ENCODE data around the gene RBM19.

Gene RBM19

DNA sequence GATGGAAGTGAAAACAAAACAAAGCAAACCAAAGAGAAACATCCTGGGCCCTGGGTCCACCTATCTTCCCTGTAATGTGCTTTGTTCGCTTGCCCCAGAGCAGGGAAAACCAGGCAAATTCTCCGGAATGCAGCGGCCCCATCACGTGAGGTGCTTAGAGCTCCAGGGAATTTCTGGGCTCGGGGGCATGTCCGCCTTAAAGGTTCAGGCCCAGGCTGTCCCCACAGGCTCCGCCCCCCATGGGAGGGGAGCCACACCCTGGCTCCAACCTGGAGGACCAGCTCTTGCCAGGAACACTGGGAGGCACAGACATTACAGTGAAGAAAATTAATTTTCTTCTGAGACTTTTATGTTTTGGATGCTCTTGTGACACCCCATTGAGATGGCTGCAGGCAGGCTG, 69.9 kb downstream of the RBM19 start:
- Mint-ChIP-seq H3K27ac (no peak overlapping the region), H3K36me3 (peaks cover 54% of the 10 kb centered on the region), H3K9me3 (no peaks in the 10 kb centered on the region), H3K4me3 (no peak overlapping the region), H3K27me3 (no peaks in the 10 kb centered on the region), H3K4me1 (no peaks in the 10 kb centered on the region)
- ATAC-seq = no peak

- ATAC-seq = no peak
- no peak overlapping the region for H3K27ac Mint-ChIP-seq
- H3K36me3 Mint-ChIP-seq = peaks cover 59% of the 10 kb centered on the region
- H3K4me3 Mint-ChIP-seq = no peak overlapping the region
- no peaks in the 10 kb centered on the region for H3K9me3 Mint-ChIP-seq
- no peaks in the 10 kb centered on the region for H3K27me3 Mint-ChIP-seq
- no peaks in the 10 kb centered on the region for H3K4me1 Mint-ChIP-seq
Observed at GRCh38 chr12:113895176-113895575, 70.9 kb downstream of the RBM19 start.

DNA sequence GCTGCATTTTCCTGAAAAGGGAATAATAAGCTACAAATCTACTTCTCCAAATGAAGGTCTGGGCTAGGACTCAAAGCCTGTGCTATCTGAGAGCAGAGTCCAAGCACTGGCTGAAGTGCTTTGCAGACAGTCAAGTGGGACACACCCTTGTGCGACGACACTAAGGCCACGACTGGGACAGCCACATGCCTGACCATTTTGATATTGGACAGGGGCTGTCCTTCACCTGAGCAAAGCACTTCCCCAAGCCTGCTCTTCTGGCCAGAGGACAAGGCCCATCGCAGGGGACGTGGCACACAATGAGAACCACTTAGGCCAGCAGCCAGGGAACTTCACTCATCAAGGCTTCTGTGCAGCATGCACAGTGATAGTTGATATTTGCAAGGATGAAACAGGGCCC, 71.4 kb downstream of the RBM19 start:
- Mint-ChIP-seq H3K27me3 (no peaks in the 10 kb centered on the region), H3K9me3 (no peaks in the 10 kb centered on the region), H3K4me3 (no peak overlapping the region), H3K36me3 (peaks cover 60% of the 10 kb centered on the region), H3K27ac (no peak overlapping the region), H3K4me1 (no peaks in the 10 kb centered on the region)
- ATAC-seq = no peak

DNA sequence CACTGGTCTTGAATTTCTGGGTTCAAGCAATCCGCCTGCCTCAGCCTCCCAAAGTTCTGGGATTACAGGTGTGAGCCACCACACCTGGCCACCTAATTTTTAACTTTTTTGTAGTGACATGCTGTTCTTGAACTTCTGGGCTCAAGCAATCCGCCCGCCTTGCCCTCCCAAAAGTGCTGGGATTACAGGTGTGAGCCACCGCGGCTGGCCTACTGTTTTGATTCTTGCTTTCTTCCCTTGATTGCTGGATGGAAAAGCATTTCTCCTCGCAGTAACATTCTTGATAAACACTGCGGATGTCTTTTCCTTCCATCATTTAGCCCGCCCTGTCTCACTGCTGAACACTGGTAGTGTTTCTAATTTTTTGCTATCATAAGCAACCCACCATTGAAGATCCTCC, 72.9 kb downstream of the RBM19 start:
- Mint-ChIP-seq H3K27me3 (no peaks in the 10 kb centered on the region), H3K36me3 (peaks cover 66% of the 10 kb centered on the region), H3K4me3 (no peak overlapping the region), H3K4me1 (no peaks in the 10 kb centered on the region), H3K9me3 (no peaks in the 10 kb centered on the region), H3K27ac (no peak overlapping the region)
- ATAC-seq = no peak

GRCh38 chr12:113892556-113892955, 73.6 kb downstream of the RBM19 start:
- H3K27me3 Mint-ChIP-seq = no peaks in the 10 kb centered on the region
- no peak overlapping the region for H3K4me3 Mint-ChIP-seq

GRCh38 chr12:113891739-113892520, 74.2 kb downstream of the RBM19 start:
- peaks cover 75% of the 10 kb centered on the region for H3K36me3 Mint-ChIP-seq
- no peak overlapping the region for H3K27ac Mint-ChIP-seq
- no peaks in the 10 kb centered on the region for H3K27me3 Mint-ChIP-seq
- no peak for ATAC-seq
- H3K4me1 Mint-ChIP-seq = no peaks in the 10 kb centered on the region
- H3K9me3 Mint-ChIP-seq = no peaks in the 10 kb centered on the region
- H3K4me3 Mint-ChIP-seq = no peak overlapping the region

More at GRCh38 chr12:113892556-113892955, 73.6 kb downstream of the RBM19 start:
- Mint-ChIP-seq H3K4me1 (no peaks in the 10 kb centered on the region), H3K36me3 (peaks cover 73% of the 10 kb centered on the region), H3K9me3 (no peaks in the 10 kb centered on the region), H3K27ac (no peak overlapping the region)
- ATAC-seq = no peak

GRCh38 chr12:113891167-113891692, 74.9 kb downstream of the RBM19 start:
- Mint-ChIP-seq H3K27ac (no peak overlapping the region), H3K4me3 (no peak overlapping the region), H3K36me3 (peaks cover 76% of the 10 kb centered on the region), H3K9me3 (no peaks in the 10 kb centered on the region), H3K27me3 (no peaks in the 10 kb centered on the region), H3K4me1 (no peaks in the 10 kb centered on the region)
- no peak for ATAC-seq

DNA sequence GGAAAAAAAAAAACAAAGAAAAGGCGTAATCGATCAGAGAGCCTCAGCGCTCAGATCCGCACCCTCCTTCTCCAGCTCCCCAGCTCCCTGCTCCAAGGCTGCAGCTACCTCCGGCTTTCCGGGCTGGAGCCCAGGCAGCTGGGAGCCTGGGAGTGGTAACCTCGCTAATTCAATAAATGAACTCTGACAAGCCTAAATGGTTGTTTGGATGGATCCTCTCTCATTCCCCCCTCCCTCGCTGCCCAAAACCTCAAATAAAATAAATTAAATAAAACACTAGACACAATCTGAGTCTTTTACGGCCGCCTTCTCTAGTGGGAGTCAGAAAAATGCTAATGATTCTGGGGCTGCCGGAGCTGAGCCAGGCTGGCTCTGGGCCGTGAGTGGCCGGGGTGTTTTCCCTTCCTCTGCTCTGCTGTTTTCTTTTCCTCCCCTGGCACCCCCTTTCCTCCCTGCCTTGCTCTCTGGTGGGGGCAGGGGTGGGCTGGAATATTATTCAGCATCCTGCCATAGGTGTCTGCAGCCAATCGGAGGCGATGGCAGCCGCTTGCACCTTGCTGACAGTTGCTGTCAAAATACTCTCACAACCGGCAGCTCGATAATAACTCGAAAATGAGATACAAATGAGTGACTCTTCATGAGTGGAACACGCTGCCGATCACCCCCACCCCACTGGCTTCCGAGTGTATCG, 76.1 kb downstream of the RBM19 start:
- peaks cover 67% of the 10 kb centered on the region for H3K36me3 Mint-ChIP-seq
- H3K4me3 Mint-ChIP-seq = no peak overlapping the region
- H3K27me3 Mint-ChIP-seq = no peaks in the 10 kb centered on the region
- ATAC-seq = no peak
- no peaks in the 10 kb centered on the region for H3K9me3 Mint-ChIP-seq
- no peaks in the 10 kb centered on the region for H3K4me1 Mint-ChIP-seq
- H3K27ac Mint-ChIP-seq = no peak overlapping the region

GRCh38 chr12:113889076-113889475, 77.0 kb downstream of the RBM19 start:
- Mint-ChIP-seq H3K9me3 (no peaks in the 10 kb centered on the region), H3K36me3 (peaks cover 74% of the 10 kb centered on the region), H3K27ac (no peak overlapping the region), H3K27me3 (no peaks in the 10 kb centered on the region), H3K4me3 (no peak overlapping the region), H3K4me1 (no peaks in the 10 kb centered on the region)
- ATAC-seq = no peak

GRCh38 chr12:113888435-113888834, 77.7 kb downstream of the RBM19 start:
- Mint-ChIP-seq H3K9me3 (no peaks in the 10 kb centered on the region), H3K4me3 (no peak overlapping the region), H3K27ac (no peak overlapping the region), H3K4me1 (no peaks in the 10 kb centered on the region), H3K27me3 (no peaks in the 10 kb centered on the region), H3K36me3 (peaks cover 74% of the 10 kb centered on the region)
- ATAC-seq = no peak

DNA sequence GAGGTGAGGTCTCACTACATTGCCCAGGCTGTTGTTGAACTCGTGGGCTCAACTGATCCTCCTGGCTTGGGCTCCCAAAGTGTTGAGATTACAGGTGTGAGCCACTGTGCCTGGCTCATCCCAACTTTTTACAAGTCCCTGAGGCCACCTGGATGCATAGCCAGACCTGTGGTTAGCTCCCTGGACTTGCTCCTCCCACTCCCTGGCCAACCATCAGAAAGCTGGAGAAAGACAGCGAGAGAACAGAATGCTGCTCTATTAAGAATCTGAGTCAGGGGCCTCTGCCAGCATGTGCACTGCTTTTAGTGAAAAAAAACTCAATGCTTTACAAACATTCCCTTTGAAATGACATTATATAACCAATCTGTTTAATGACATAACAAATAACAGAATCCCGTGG, 78.2 kb downstream of the RBM19 start:
- ATAC-seq = no peak
- Mint-ChIP-seq H3K36me3 (peaks cover 74% of the 10 kb centered on the region), H3K9me3 (no peaks in the 10 kb centered on the region), H3K4me1 (no peaks in the 10 kb centered on the region), H3K27ac (no peak overlapping the region), H3K27me3 (no peaks in the 10 kb centered on the region), H3K4me3 (no peak overlapping the region)

DNA sequence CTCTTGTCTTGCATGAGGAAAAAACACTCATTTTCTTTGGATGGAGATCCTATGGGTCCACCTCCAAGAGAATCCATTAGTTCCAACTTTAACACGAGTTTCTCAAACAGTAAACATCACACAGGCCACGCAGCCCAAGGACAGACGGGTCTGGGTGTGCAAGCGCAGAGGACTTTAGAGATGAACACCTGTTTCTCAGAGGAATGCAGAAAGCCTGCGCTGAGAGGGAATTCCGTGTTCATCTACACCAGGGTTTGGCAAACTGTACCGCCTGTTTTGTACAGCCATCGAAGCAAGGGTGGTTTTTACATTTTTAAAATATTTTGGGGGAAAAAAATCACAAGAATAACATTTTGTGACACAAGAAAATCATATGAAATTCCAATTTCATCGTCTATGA, 79.4 kb downstream of the RBM19 start:
- Mint-ChIP-seq H3K9me3 (no peaks in the 10 kb centered on the region), H3K27me3 (no peaks in the 10 kb centered on the region), H3K36me3 (peaks cover 73% of the 10 kb centered on the region), H3K4me1 (no peaks in the 10 kb centered on the region), H3K4me3 (no peak overlapping the region), H3K27ac (no peak overlapping the region)
- no peak for ATAC-seq

DNA sequence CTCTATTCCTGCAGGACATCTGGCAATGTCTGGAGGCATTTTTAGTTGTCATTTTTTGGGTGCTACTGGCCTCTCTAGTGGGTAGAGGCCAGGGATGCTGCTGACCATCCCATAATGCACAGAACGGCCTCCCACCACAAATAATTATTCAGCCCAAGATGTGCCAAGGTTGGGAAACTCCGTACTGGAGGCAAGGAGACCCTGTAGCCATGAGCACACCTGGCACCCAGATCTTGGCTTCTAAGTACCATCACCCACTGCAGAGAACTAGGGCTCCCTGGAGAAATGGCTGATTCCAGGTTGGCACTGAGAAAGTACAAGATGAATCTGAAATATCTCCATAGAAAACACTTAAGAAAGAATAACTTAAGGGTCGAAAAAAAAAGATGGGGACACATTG, 81.7 kb downstream of the RBM19 start:
- no peaks in the 10 kb centered on the region for H3K9me3 Mint-ChIP-seq
- no peaks in the 10 kb centered on the region for H3K27me3 Mint-ChIP-seq
- ATAC-seq = no peak
- no peak overlapping the region for H3K27ac Mint-ChIP-seq
- peaks cover 78% of the 10 kb centered on the region for H3K36me3 Mint-ChIP-seq
- no peaks in the 10 kb centered on the region for H3K4me1 Mint-ChIP-seq
- no peak overlapping the region for H3K4me3 Mint-ChIP-seq

DNA sequence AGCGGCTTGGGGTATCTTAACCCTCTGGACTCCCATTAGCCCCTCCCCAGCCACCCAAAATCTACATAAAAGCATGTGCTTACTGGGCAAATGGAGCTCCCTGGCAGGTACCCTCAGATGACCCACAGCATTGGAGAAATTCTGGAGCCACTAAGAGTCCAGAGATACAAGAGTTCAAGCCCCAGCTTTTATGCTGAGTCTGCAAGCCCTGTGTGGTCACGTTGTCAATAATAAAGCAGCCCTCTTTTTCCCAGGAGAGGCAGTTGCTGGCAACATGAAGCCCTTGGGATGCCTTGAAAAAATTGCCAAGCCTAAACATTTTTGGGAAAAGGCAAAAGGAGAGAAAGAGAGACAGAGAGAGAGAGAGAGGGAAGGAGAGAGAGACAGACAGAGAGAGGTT, 83.4 kb downstream of the RBM19 start:
- Mint-ChIP-seq H3K4me1 (no peaks in the 10 kb centered on the region), H3K36me3 (peaks cover 75% of the 10 kb centered on the region), H3K9me3 (no peaks in the 10 kb centered on the region), H3K4me3 (no peak overlapping the region), H3K27ac (no peak overlapping the region), H3K27me3 (no peaks in the 10 kb centered on the region)
- no peak for ATAC-seq

DNA sequence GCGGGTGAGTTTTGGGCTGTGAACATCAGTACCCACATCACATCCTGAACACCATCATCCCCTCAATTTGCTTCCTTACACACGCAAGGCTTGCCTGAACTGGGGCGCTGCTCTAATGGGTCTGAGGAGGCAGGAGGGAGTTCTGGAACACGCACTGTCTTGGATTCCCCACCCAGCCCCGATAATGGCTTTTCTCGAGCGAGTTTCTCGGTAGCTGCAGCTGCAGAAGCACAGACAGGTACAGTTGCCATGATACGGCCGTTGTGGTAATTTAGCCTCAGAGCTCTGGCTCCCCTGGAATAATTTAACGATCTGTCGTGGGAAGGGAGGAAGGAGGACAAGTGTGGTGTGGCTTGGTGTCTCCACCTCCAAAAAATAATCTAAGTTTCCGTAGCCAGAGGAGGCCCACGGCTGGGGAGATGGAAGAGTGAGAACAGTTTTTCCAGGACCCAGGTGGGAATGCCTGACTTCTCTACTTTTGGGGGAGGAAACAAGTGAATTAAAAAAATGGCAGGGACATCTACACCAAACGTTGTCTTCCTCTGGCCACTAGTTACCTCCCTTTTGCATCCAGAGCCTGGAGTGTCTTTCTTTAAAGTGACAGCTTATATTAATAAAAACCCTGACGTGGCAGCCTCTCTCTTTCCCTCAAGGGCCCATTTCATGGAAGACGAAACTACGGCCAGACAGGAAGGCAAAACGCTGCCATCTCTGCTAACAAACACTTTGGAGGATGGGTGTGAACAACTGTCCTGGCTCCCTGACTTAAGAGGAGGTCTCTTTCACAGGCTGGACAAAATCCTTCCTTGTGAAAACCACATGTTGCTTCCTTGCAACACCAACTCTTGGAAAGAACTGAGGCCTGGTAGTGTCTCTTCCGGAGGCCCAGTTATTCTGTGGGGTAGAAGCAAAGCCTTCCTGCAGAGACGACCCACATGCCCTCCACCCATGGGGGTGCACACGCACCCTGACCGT, 84.8 kb downstream of the RBM19 start:
- no peak for ATAC-seq
- Mint-ChIP-seq H3K9me3 (no peaks in the 10 kb centered on the region), H3K4me3 (no peak overlapping the region), H3K4me1 (no peaks in the 10 kb centered on the region), H3K27me3 (no peaks in the 10 kb centered on the region), H3K27ac (no peak overlapping the region), H3K36me3 (peaks cover 70% of the 10 kb centered on the region)
